GM12873 (cell line): Measurements from ENCODE around the gene EQTN.
A peak's percentile ranks its signal among the peaks of the same experiment; 100 is the strongest.

Experiments
- TF ChIP-seq, protein P1 (sequence below): IDR thresholded peaks from 2 replicates; pipeline ENCODE4 v1.5.1; 2012; ENCODE audit warnings: low read depth, mild to moderate bottlenecking, moderate library complexity, low read length, control low read depth; ENCODE audit not compliant: insufficient read depth; ENCODE audit errors: missing control alignments

EQTN gene

DNA sequence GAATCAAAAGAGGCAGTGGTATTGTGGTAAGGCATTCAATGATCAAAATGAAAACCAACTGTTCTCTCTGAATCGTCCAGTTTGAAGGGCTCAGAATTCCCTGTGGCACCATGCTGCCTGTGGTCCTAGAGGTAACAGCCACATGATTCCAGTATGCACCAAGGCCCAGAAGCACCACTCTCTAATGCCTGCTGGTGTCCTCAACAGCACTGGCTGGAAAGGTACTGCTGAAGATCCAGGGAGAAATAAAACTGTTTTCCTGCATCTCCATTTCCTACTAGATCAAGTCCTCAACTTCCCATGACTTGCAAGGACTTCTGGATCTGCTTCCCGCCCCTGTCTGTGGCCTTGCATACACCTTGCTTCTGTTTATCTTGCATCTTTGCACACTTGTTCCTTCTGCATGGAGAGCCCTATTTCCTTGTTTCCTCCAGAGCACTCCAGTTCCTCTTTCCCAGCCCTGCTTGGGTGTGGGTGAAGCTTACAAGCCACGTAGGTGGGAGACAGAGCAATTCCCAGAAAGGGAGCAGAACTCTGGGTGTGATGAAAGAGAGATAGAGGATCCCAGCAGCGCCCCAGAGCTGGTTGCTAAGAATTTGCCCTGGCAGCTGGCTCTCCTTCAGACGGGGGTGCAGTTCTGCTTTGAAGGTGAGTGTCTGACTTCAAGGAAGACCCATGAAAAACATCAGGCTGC lies 41.0 kb upstream of the EQTN start:
- TF ChIP-seq, protein P1, sequence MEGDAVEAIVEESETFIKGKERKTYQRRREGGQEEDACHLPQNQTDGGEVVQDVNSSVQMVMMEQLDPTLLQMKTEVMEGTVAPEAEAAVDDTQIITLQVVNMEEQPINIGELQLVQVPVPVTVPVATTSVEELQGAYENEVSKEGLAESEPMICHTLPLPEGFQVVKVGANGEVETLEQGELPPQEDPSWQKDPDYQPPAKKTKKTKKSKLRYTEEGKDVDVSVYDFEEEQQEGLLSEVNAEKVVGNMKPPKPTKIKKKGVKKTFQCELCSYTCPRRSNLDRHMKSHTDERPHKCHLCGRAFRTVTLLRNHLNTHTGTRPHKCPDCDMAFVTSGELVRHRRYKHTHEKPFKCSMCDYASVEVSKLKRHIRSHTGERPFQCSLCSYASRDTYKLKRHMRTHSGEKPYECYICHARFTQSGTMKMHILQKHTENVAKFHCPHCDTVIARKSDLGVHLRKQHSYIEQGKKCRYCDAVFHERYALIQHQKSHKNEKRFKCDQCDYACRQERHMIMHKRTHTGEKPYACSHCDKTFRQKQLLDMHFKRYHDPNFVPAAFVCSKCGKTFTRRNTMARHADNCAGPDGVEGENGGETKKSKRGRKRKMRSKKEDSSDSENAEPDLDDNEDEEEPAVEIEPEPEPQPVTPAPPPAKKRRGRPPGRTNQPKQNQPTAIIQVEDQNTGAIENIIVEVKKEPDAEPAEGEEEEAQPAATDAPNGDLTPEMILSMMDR, result no peak

DNA sequence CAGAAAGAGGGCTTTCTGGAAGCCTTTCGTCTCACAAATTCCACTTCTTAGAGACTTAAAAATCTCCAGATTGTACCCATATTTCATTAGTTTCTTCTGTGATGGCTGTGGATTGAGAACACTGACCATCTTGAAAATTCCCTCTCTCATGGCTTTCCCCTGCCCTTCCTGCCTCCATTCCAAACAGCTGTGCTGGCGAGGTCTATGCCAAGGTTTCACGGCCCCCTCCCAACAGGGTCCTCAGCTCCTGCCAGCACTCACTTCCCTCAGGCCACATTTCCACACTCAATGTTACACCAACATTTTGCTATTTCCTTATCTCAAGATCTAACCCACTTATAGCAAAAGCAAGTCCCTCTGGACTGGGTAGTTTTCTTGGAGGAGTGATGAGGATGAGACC lies 40.3 kb upstream of the EQTN start:
- TF ChIP-seq, protein P1, result no peak

DNA sequence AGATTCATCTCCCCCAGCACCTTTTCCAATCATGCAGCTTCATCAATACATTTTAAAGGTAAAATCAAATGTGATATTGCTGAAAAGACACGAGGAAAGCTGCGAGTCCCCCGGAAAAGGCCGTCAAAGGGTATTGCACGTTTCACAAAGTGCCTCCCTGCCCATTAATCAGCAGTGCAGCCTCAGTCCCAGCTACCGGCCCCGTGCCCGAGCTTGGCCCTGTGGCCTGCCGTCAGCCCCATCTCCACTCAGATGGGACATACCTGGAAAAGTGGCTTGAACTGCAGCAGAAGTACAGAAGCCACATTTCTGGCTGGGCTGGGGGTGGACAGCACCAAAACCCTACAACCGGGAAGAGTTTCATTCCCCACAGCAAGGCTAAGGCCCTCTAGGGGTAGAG lies 39.9 kb upstream of the EQTN start:
- TF ChIP-seq, protein P1, result no peak

DNA sequence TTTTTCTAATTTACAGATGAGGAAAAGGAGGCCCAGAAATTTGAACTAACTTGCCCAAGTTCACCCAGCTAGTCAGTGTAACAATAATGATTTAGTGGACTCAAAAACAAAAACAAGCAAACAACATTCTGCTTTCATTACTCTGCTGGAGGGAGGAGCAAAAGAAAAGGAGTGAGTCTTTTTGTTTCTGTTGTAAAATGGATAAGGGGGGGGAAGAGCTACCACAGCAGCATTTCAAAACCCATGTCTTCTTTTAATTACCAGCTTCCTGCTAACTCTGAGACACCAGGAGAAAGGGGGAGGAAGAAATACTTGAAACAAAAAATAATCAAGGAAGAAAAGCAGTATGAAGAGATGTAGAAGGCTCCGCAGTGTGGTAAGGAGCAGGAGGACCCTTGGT lies 39.2 kb upstream of the EQTN start:
- TF ChIP-seq, protein P1, result no peak

DNA sequence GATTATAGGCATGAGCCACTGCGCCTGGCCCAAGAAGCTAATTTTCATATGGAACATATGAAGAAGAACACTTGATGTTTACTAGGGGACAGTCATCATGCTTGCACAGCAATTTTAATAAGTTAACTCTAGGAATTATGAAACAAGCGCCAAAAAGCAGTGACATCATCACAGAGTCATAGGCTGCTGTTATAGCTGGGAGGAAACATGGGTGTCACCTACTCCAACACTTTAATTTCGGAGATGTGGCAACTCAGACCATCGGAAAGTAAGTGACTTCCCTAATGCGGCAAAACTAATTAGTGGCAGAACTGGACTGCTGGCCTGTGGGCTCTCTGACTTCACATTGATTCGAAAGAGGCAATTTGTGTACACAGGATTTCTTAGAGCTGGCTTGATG lies 38.1 kb upstream of the EQTN start:
- TF ChIP-seq, protein P1, result no peak

DNA sequence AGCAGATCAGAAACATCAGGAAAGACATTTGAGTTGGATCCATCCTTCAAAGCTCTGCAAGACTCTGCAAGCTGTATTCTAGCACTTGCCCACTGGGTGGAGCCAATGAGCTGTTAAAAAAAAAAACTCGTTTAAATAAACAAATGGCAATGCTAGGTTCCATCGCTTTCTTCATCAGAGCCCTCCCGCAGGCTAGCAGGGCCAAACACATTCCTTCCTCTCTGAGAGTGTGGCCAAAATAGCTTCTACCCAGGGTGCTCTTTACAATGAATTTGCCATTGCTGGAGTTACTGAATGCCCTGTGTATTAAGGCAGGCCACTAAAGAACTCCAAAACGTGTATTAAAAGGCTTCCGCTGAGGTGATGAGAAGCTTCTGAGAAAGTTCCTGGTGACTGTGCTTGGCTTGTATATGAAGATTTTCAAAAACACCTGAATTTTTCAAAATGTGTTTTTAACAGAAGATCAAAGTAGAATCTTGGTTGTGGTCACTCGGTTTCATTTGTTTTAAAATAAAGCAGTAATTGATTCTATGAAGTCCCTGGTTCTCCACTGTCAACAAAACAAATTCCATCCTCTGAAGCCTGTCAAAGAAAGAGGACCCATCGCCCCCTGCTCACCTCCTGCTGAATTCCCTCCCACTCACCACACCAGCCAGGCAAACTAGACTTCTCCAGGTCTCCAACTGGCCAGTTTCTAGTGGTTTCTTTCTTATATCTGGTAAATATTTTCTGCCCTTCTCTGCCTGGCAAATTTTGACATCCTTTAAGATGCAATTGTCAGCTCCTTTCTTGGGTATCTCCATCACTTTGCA lies 36.5 kb upstream of the EQTN start:
- TF ChIP-seq, protein P1, result peak; percentile 86

DNA sequence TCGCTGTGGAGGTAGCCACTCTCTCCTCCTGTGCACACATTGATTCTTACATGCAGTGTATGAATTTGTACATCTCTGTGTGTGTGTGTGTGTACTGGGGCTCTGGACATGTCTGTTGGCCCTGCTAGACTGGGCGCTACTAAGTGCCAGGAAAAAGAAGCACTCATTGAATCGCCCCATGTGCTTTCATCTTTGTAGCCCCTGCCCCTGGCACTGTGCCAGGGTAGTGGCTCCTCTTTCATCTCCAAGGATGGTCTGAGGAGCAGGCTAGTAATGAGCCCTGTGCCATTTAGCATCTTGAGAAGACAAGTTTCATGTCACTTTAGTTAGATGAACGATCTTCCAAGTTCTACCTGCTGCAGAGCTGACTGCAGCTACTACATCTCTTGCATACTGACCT lies 34.4 kb upstream of the EQTN start:
- TF ChIP-seq, protein P1, result no peak
